ENCODE results near the gene FLACC1. TPM values are rescaled to one million over a fixed set of nuclear protein-coding genes. Genes with fewer than 3 reads are reported as not detected.
"Not testable (repeated sequence)": the region's sequence is repeated elsewhere in the genome, so short reads cannot be mapped to it uniquely, and the experiment has no call there.

The FLACC1 gene
- total RNA-seq, 4 donors from 2014 or later = 2.3 to 5.0 (median 3.4) TPM

DNA sequence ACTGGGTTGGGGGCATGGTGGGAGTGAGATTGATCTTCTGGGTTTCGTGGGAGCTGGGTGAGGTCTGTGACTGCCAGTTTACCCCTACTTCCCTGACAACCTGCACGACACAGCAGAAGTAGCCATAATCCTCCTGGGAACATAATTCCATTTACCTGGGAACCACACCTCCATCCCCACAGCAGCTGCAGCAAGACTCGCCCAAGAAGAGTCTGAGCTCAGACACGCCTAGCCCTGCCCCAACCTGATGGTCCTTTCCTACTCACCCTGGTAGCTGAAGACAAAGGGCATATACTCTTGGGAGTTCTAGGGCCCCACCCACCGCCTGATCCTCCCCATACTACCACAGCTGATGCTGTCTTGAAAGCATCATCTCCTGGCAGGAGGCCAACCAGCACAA is 43.8 kb downstream of the FLACC1 start:
- TF ChIP-seq, protein P1, sequence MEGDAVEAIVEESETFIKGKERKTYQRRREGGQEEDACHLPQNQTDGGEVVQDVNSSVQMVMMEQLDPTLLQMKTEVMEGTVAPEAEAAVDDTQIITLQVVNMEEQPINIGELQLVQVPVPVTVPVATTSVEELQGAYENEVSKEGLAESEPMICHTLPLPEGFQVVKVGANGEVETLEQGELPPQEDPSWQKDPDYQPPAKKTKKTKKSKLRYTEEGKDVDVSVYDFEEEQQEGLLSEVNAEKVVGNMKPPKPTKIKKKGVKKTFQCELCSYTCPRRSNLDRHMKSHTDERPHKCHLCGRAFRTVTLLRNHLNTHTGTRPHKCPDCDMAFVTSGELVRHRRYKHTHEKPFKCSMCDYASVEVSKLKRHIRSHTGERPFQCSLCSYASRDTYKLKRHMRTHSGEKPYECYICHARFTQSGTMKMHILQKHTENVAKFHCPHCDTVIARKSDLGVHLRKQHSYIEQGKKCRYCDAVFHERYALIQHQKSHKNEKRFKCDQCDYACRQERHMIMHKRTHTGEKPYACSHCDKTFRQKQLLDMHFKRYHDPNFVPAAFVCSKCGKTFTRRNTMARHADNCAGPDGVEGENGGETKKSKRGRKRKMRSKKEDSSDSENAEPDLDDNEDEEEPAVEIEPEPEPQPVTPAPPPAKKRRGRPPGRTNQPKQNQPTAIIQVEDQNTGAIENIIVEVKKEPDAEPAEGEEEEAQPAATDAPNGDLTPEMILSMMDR (IDR thresholded peaks at IDR 0.05) = no peak
- no peak for TF ChIP-seq POLR2A (IDR thresholded peaks at IDR 0.05)
- 75 to 93% methylated on average over 5 of the region's 5 CpGs for WGBS, 2 donors

DNA sequence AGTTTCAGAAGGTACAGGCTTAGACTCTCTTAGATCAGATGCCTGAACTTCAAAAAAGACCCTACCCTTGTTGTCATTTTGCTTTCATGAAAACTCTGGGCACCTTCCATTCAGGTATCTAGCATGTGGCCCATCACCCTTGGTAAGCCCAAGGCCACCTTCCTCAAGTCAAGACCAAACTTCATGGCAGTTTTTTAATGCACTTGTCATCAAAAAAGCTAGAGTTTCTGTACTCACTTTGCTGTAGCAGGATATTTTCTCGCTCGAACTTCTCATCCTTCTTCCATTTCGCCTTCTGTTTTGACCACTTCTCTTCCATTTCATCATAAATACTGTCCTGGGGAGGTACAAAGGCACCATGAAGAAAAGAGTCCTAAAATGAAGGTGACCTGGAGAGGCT is 48.2 kb downstream of the FLACC1 start:
- H3K9me3 ChIP-seq = no peaks in the 10 kb centered on the region
- H3K27me3 ChIP-seq = no peaks in the 10 kb centered on the region
- intact Hi-C loops (cut with DNase I) = no loop called here
- no peaks in the 10 kb centered on the region for H3K4me1 ChIP-seq
- H3K27ac ChIP-seq = no peak overlapping the region
- peaks cover 0 to 8% of the 10 kb centered on the region in 2 donors for H3K36me3 ChIP-seq
- H3K4me3 ChIP-seq (replicated peaks in 1 of 3) = no peak overlapping the region
- no peak for DNase-seq
- WGBS, 2 donors = 99 to 100% methylated on average over 3 of the region's 3 CpGs
- TF ChIP-seq, protein P1 (IDR thresholded peaks at IDR 0.05) = no peak
- TF ChIP-seq POLR2A (IDR thresholded peaks at IDR 0.05) = no peak

More for the DNA sequence above, 43.8 kb downstream of the FLACC1 start:
- H3K27me3 ChIP-seq = no peaks in the 10 kb centered on the region
- intact Hi-C loops (cut with DNase I) = no loop called here
- no peak overlapping the region for H3K27ac ChIP-seq
- DNase-seq = no peak
- H3K4me3 ChIP-seq (replicated peaks in 1 of 3) = no peak overlapping the region
- peaks cover 0 to under 1% of the 10 kb centered on the region in 2 donors for H3K36me3 ChIP-seq
- no peaks in the 10 kb centered on the region for H3K4me1 ChIP-seq
- no peaks in the 10 kb centered on the region for H3K9me3 ChIP-seq

GRCh38 chr2:201307876-201308275 is 49.3 kb downstream of the FLACC1 start:
- no peak overlapping the region for H3K4me3 ChIP-seq (replicated peaks in 1 of 3)
- H3K27me3 ChIP-seq = no peaks in the 10 kb centered on the region
- H3K36me3 ChIP-seq = peaks cover 0 to 8% of the 10 kb centered on the region in 2 donors
- intact Hi-C loops (cut with DNase I) = no loop called here
- no peak for DNase-seq
- H3K9me3 ChIP-seq = no peaks in the 10 kb centered on the region
- no peak overlapping the region for H3K27ac ChIP-seq
- TF ChIP-seq, protein P1 (IDR thresholded peaks at IDR 0.05) = no peak
- no peak for TF ChIP-seq POLR2A (IDR thresholded peaks at IDR 0.05)
- WGBS, 2 donors = 94 to 97% methylated on average over 3 of the region's 3 CpGs
- no peaks in the 10 kb centered on the region for H3K4me1 ChIP-seq

DNA sequence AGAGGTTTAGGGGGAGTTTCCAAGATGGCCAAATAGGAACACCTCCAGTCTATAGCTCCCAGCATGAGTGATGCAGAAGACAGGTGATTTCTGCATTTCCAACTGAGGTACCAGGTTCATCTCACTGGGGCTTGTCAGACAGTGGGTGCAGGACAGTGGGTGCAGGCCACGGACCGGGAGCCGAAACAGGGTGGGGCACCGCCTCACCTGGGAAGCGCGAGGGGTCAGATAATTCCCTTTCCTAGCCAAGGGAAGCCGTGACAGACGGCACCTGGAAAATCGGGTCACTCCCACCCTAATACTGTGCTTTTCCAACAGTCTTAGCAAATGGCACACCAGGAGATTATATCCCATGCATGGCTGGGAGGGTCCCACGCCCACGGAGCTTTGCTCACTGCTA is 57.2 kb downstream of the FLACC1 start:
- 95 to 98% methylated on average over 11 of the region's 11 CpGs for WGBS, 2 donors
- H3K4me1 ChIP-seq; H3K4me3 ChIP-seq (replicated peaks in 1 of 3); DNase-seq; H3K9me3 ChIP-seq; H3K27ac ChIP-seq; H3K27me3 ChIP-seq; intact Hi-C loops (cut with DNase I); H3K36me3 ChIP-seq: not testable (repeated sequence)

DNA sequence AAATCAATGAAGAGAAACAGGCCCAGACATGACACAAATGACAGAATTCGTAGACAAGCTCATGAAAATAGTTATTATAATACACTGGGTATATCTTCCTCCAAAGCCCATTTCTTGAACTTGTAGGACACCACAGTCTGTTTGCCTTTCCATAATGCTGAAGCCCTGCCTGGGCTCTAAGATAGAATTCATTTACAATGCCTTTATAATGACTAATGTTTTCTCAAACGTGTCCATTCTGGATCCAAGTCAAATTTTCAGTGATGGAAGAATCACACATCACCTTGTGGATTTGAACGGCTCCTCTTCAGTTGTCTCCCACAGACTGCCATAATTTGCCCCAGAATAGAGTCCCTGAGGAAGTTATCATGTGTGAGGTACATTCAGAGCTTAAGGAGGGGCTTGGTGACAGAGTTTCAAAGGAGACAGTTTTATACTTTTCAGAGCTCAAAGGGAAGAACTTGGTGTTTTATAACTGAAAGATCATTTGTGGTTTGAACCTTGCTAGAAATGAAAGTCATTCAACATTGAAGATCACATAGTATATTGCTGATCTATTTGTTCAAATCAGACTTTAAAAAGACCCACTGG is 58.6 kb downstream of the FLACC1 start:
- Histone ChIP-seq H3K27me3 (no peaks in the 10 kb centered on the region), H3K9me3 (no peaks in the 10 kb centered on the region)
- 73 to 91% methylated on average over 3 of the region's 3 CpGs for WGBS, 2 donors

GRCh38 chr2:201290457-201291148 is 66.5 kb downstream of the FLACC1 start:
- H3K27me3 ChIP-seq; H3K9me3 ChIP-seq; H3K36me3 ChIP-seq; intact Hi-C loops (cut with DNase I); H3K4me3 ChIP-seq (replicated peaks in 1 of 3); DNase-seq; H3K27ac ChIP-seq; H3K4me1 ChIP-seq: not testable (repeated sequence)
- 85 to 96% methylated on average over 15 of the region's 15 CpGs for WGBS, 2 donors

More for the DNA sequence above, 58.6 kb downstream of the FLACC1 start:
- intact Hi-C loops (cut with DNase I) = no loop called here
- H3K36me3 ChIP-seq = no peaks in the 10 kb centered on the region
- TF ChIP-seq, protein P1 (IDR thresholded peaks at IDR 0.05) = no peak
- TF ChIP-seq POLR2A (IDR thresholded peaks at IDR 0.05) = no peak
- H3K27ac ChIP-seq = no peak overlapping the region
- no peak for DNase-seq
- H3K4me3 ChIP-seq (replicated peaks in 1 of 3) = no peak overlapping the region
- no peaks in the 10 kb centered on the region for H3K4me1 ChIP-seq
